T-helper 1 cell (primary cell): Measurements from ENCODE around the gene SLC36A3.
"Not testable (repeated sequence)": the region's sequence is repeated elsewhere in the genome, so short reads cannot be mapped to it uniquely, and the experiment has no call there.

Experiments used
- DNase-seq, 5 donors: peaks; one replicate each; pipeline ENCODE4 v3.0.0-alpha.2; 2012 to 2020

The SLC36A3 gene

GRCh38 chr5:151237685-151238084 lies 65.9 kb downstream of the SLC36A3 start:
- no peak for DNase-seq

GRCh38 chr5:151236888-151237287 lies 66.7 kb downstream of the SLC36A3 start:
- no peak for DNase-seq

GRCh38 chr5:151235239-151235571 lies 68.4 kb downstream of the SLC36A3 start:
- DNase-seq, result not testable (repeated sequence)

- DNase-seq, result peak in 1 of 5 donors; percentile 36
Measured at GRCh38 chr5:151234476-151235238, 68.9 kb downstream of the SLC36A3 start.

GRCh38 chr5:151233616-151234085 lies 69.9 kb downstream of the SLC36A3 start:
- DNase-seq, result no peak

GRCh38 chr5:151231359-151231758 lies 72.2 kb downstream of the SLC36A3 start:
- no peak for DNase-seq

- no peak for DNase-seq
Measured at GRCh38 chr5:151230048-151230680, 73.4 kb downstream of the SLC36A3 start.

- DNase-seq, result no peak
Measured at GRCh38 chr5:151228986-151229385, 74.6 kb downstream of the SLC36A3 start.

GRCh38 chr5:151227918-151228447 lies 75.6 kb downstream of the SLC36A3 start:
- no peak for DNase-seq
